Neural cell (in vitro differentiated cells): ENCODE results near the gene NKX2-2. TPM values are rescaled to one million over a fixed set of nuclear protein-coding genes. Genes with fewer than 3 reads are reported as not detected.
A peak's percentile ranks its signal among the peaks of the same experiment; 100 is the strongest.

ENCODE experiments used
- H2AFZ ChIP-seq: fragments of 200-600, 300-800 bp; sonication (generic), shearing (Covaris generic); 2 replicates; pipeline ENCODE4 v1.6.0; 2014; ENCODE audit warnings: low read depth, mild to moderate bottlenecking, antibody characterized with exemption, low read length, moderate library complexity
- H3F3A ChIP-seq: fragments of 200-600 bp; shearing (Covaris generic); 2 replicates; pipeline ENCODE4 v1.6.1; 2016; ENCODE audit warnings: mild to moderate bottlenecking, moderate library complexity, mixed read lengths, antibody characterized with exemption, low read length; ENCODE audit not compliant: insufficient read depth, poor library complexity, severe bottlenecking
- H3K27ac ChIP-seq: fragments of 200-600, 300-800 bp; sonication (generic), shearing (Covaris generic); 2 replicates; pipeline ENCODE4 v1.5.1; 2014; ENCODE audit warnings: mild to moderate bottlenecking, low read length, moderate library complexity
- H3K27me3 ChIP-seq: fragments of 300-800, 200-600 bp; sonication (generic), shearing (Covaris generic); 2 replicates; pipeline ENCODE4 v1.6.0; 2014; ENCODE audit warnings: mild to moderate bottlenecking, low read depth, low read length, moderate library complexity; ENCODE audit not compliant: insufficient read depth
- H3K36me3 ChIP-seq: fragments of 300-800, 200-600 bp; sonication (generic), shearing (Covaris generic); 2 replicates; pipeline ENCODE4 v1.5.1; 2014; ENCODE audit warnings: mild to moderate bottlenecking, antibody characterized with exemption, low read length, moderate library complexity; ENCODE audit not compliant: insufficient read depth
- H3K4me2 ChIP-seq: fragments of 300-800, 200-600 bp; sonication (generic), shearing (Covaris generic); 2 replicates; pipeline ENCODE4 v1.6.0; 2014; ENCODE audit warnings: mild to moderate bottlenecking, low read length
- H3K4me3 ChIP-seq: fragments of 300-800, 200-600 bp; sonication (generic), shearing (Covaris generic); 2 replicates; pipeline ENCODE4 v1.5.1; 2014; ENCODE audit warnings: mild to moderate bottlenecking, low read length, moderate library complexity
- H3K79me2 ChIP-seq: fragments of 200-600 bp; shearing (Covaris generic); replicated peaks from 2 replicates; pipeline ENCODE4 v1.6.0; 2014; ENCODE audit warnings: mild to moderate bottlenecking, low read length, moderate library complexity; ENCODE audit not compliant: insufficient read depth
- H3K9ac ChIP-seq: fragments of 300-800, 200-600 bp; sonication (generic), shearing (Covaris generic); 2 replicates; pipeline ENCODE4 v1.6.1; 2016; ENCODE audit warnings: mild to moderate bottlenecking, low read length, mixed read lengths
- H3K9me2 ChIP-seq: fragments of 200-600 bp; shearing (Covaris generic); 2 replicates; pipeline ENCODE4 v1.6.1; 2016; ENCODE audit warnings: mild to moderate bottlenecking, low read length, mixed read lengths; ENCODE audit not compliant: insufficient read depth
- H3K9me3 ChIP-seq: fragments of 200-600, 300-800 bp; sonication (generic), shearing (Covaris generic); 2 replicates; pipeline ENCODE4 v1.6.1; 2016; ENCODE audit warnings: mild to moderate bottlenecking, mixed run types, low read length, moderate library complexity, mixed read lengths
- H4K20me1 ChIP-seq: fragments of 200-600 bp; shearing (Covaris generic); 2 replicates; pipeline ENCODE4 v1.6.1; 2016; ENCODE audit warnings: mild to moderate bottlenecking, mixed run types; ENCODE audit not compliant: insufficient read depth
- EP300 ChIP-seq: fragments of 450-650 bp; conservative IDR thresholded peaks from 2 replicates; pipeline ENCODE4 v1.6.1; 2014; ENCODE audit warnings: antibody characterized with exemption, mild to moderate bottlenecking, moderate library complexity; ENCODE audit not compliant: poor library complexity, severe bottlenecking
- EZH2 ChIP-seq: fragments of 200-600, 300-800 bp; shearing (Covaris generic), sonication (generic); IDR thresholded peaks from 2 replicates; pipeline ENCODE4 v1.6.1; 2014; ENCODE audit warnings: antibody characterized with exemption, low read length, borderline replicate concordance, mild to moderate bottlenecking; ENCODE audit not compliant: insufficient read depth, poor library complexity, severe bottlenecking
- MXI1 ChIP-seq: fragments of 450-650 bp; conservative IDR thresholded peaks from 2 replicates; pipeline ENCODE4 v1.6.1; 2014; ENCODE audit warnings: antibody characterized with exemption, mild to moderate bottlenecking; ENCODE audit not compliant: poor library complexity, severe bottlenecking
- POLR2AphosphoS5 ChIP-seq: IDR thresholded peaks from 2 replicates; pipeline ENCODE4 v1.6.1; 2012
- RAD21 ChIP-seq: fragments of 450-650 bp; conservative IDR thresholded peaks from 2 replicates; pipeline ENCODE4 v1.6.1; 2014; ENCODE audit warnings: antibody characterized with exemption, mild to moderate bottlenecking, moderate library complexity
- SMC3 ChIP-seq: fragments of 450-650 bp; conservative IDR thresholded peaks from 2 replicates; pipeline ENCODE4 v1.6.1; 2014; ENCODE audit warnings: antibody characterized with exemption, mild to moderate bottlenecking, moderate library complexity; ENCODE audit not compliant: poor library complexity
- TAF1 ChIP-seq: IDR thresholded peaks from 2 replicates; pipeline ENCODE4 v1.6.1; 2012; ENCODE audit warnings: low read depth
- polyA minus RNA-seq: library from RNA; depleted of rRNA, polyadenylated mRNA; stranded (reverse); fragments of >200 nt; gene quantifications from 2 replicates; pipeline ENCODE4 v1.2.3, GENCODE V29; 2014
- polyA plus RNA-seq: library from polyadenylated mRNA; depleted of rRNA; stranded (reverse); fragments of >200 nt; gene quantifications from 2 replicates; pipeline ENCODE4 v1.2.3, GENCODE V29; 2014
- TF ChIP-seq, protein P1 (sequence below): fragments of 450-650 bp; IDR thresholded peaks from 2 replicates; pipeline ENCODE4 v1.5.1; 2014; ENCODE audit warnings: antibody characterized with exemption, mild to moderate bottlenecking, moderate library complexity; ENCODE audit not compliant: poor library complexity, severe bottlenecking
- TF ChIP-seq, protein P2 (sequence below): IDR thresholded peaks from 2 replicates; pipeline ENCODE4 v1.6.1; 2012; ENCODE audit warnings: borderline replicate concordance

The NKX2-2 gene
- polyA plus RNA-seq (not detected in 2 replicates), polyA minus RNA-seq (not detected in 2 replicates)

DNA sequence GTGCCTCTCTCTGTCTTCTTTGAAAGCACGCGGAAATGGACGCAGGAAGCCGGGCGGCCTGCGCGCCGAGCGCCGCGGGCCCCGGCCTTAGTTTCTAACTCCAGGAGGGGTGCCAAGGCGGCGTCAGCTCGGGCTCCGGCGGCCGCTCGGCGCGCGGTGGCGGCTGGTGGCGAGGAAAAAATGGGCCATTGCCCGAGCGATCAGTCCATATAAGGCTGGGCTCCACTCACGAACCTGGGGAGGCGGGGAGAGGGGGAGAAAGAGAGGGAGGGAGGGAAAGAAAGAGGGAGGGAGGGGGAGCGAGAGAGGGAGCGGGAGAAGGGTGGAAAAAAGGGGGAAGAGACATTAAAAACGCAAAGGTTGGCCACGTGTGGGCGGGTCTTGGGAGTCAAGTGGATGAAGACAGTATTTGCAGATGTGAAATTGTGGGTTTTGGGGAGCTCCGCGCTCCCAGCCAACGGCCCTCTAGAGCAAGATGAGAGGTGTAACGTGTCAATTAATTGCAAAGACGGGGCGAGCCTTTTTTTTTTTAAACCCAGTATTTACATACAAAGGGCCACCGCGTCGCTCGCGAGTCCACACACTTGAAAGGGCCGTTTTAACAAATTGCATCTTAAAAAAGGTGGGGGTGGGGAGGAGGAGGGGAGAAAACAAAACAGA, at the start of gene NKX2-2:
Gene NKX2-2 (minus strand): TSS at position 184 of the 660 bp plus-strand sequence. CDS start 395 bp downstream, outside the sequence.
- no peaks in the 10 kb centered on the region for H3F3A ChIP-seq
- H3K27me3 ChIP-seq: peaks cover 100% of the 10 kb centered on the region
- no peak within 1 kb of the TSS for H3K4me2 ChIP-seq
- TF ChIP-seq, protein P1, sequence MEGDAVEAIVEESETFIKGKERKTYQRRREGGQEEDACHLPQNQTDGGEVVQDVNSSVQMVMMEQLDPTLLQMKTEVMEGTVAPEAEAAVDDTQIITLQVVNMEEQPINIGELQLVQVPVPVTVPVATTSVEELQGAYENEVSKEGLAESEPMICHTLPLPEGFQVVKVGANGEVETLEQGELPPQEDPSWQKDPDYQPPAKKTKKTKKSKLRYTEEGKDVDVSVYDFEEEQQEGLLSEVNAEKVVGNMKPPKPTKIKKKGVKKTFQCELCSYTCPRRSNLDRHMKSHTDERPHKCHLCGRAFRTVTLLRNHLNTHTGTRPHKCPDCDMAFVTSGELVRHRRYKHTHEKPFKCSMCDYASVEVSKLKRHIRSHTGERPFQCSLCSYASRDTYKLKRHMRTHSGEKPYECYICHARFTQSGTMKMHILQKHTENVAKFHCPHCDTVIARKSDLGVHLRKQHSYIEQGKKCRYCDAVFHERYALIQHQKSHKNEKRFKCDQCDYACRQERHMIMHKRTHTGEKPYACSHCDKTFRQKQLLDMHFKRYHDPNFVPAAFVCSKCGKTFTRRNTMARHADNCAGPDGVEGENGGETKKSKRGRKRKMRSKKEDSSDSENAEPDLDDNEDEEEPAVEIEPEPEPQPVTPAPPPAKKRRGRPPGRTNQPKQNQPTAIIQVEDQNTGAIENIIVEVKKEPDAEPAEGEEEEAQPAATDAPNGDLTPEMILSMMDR: no peak
- TF ChIP-seq EZH2 (peak; percentile 77), EP300 (no peak), SMC3 (no peak)
- no peak within 1 kb of the TSS for H3K27ac ChIP-seq
- no peaks in the 10 kb centered on the region for H3K36me3 ChIP-seq
- H4K20me1 ChIP-seq: no peaks in the 10 kb centered on the region
- H3K79me2 ChIP-seq: no peaks in the 10 kb centered on the region
- H3K4me3 ChIP-seq: no peak within 1 kb of the TSS
- H3K9ac ChIP-seq: no peak within 1 kb of the TSS
- no peak within 1 kb of the TSS for H2AFZ ChIP-seq
- no peaks in the 10 kb centered on the region for H3K9me2 ChIP-seq
- H3K9me3 ChIP-seq: no peaks in the 10 kb centered on the region

DNA sequence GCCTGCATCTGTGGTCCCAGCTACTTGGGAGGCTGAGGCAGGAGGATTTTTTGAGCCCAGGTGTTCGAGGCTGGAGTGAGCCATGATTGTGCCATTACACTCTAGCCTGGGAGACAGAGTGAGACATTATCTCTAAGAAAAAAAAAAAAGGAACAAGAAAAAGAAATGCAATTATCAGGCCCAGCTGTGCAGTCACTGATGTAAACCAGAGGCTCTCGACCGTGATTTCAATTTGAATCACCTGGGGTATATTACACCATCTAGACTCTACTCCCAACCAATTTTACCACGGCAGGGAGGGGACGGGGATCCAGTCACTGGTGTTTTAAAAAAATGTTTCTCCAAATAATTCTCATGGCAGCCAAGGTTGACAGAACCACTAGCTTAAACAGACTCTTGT, 48.8 kb upstream of the NKX2-2 start:
- Histone ChIP-seq H3K9ac (no peak overlapping the region), H3K79me2 (no peaks in the 10 kb centered on the region), H2AFZ (no peak overlapping the region), H3K4me3 (no peak overlapping the region), H3K9me3 (no peaks in the 10 kb centered on the region), H3F3A (no peaks in the 10 kb centered on the region), H3K27me3 (no peaks in the 10 kb centered on the region), H3K9me2 (no peaks in the 10 kb centered on the region), H4K20me1 (no peaks in the 10 kb centered on the region), H3K4me2 (no peak overlapping the region), H3K36me3 (no peaks in the 10 kb centered on the region), H3K27ac (no peak overlapping the region)
- TF ChIP-seq, protein P2, sequence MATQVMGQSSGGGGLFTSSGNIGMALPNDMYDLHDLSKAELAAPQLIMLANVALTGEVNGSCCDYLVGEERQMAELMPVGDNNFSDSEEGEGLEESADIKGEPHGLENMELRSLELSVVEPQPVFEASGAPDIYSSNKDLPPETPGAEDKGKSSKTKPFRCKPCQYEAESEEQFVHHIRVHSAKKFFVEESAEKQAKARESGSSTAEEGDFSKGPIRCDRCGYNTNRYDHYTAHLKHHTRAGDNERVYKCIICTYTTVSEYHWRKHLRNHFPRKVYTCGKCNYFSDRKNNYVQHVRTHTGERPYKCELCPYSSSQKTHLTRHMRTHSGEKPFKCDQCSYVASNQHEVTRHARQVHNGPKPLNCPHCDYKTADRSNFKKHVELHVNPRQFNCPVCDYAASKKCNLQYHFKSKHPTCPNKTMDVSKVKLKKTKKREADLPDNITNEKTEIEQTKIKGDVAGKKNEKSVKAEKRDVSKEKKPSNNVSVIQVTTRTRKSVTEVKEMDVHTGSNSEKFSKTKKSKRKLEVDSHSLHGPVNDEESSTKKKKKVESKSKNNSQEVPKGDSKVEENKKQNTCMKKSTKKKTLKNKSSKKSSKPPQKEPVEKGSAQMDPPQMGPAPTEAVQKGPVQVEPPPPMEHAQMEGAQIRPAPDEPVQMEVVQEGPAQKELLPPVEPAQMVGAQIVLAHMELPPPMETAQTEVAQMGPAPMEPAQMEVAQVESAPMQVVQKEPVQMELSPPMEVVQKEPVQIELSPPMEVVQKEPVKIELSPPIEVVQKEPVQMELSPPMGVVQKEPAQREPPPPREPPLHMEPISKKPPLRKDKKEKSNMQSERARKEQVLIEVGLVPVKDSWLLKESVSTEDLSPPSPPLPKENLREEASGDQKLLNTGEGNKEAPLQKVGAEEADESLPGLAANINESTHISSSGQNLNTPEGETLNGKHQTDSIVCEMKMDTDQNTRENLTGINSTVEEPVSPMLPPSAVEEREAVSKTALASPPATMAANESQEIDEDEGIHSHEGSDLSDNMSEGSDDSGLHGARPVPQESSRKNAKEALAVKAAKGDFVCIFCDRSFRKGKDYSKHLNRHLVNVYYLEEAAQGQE: no peak
- no peak for TF ChIP-seq POLR2AphosphoS5
- no peak for TF ChIP-seq TAF1
- no peak for TF ChIP-seq EP300

DNA sequence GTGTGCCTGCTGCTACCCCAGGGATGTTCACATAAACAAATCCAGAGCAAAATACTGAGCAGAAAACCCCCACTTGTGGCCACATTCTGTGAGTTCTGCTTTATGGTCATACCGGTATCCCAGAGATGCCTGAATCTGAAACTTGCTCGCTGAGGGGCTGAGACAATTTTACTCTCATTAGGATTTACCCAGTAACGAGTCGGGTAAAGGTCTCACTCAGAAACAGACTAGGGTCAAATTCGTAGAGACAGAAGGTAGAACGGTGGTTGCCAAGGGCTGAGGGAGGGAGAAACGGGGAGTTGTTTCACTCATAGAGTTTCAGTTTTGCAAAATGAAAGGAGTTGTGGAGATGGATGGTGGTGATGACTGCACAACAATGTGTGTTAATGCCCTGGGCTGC, 45.4 kb upstream of the NKX2-2 start:
- Histone ChIP-seq H3K9ac (no peak overlapping the region), H3K9me2 (no peaks in the 10 kb centered on the region), H3K4me2 (no peak overlapping the region), H3K9me3 (no peaks in the 10 kb centered on the region), H2AFZ (no peak overlapping the region), H3K79me2 (no peaks in the 10 kb centered on the region), H4K20me1 (no peaks in the 10 kb centered on the region), H3K27ac (no peak overlapping the region), H3K4me3 (no peak overlapping the region), H3K27me3 (no peaks in the 10 kb centered on the region), H3K36me3 (no peaks in the 10 kb centered on the region), H3F3A (no peaks in the 10 kb centered on the region)
- TF ChIP-seq EP300 (no peak), SMC3 (no peak), RAD21 (no peak), POLR2AphosphoS5 (no peak), EZH2 (no peak), MXI1 (no peak), TAF1 (no peak)
- TF ChIP-seq, protein P1: no peak
- TF ChIP-seq, protein P2: no peak
